Ectodermal cell (in vitro differentiated cells): Measurements from ENCODE around the gene ISM1.

Experiments
- H3K27ac ChIP-seq: 2 replicates; pipeline ENCODE4 v1.7.0; 2013; ENCODE audit warnings: mild to moderate bottlenecking, low read depth, low read length; ENCODE audit not compliant: insufficient read depth, poor library complexity, severe bottlenecking
- H3K27me3 ChIP-seq: 2 replicates; pipeline ENCODE4 v1.7.0; 2013; ENCODE audit warnings: mild to moderate bottlenecking, low read length; ENCODE audit not compliant: insufficient read depth, control insufficient read depth, poor library complexity, severe bottlenecking
- H3K36me3 ChIP-seq: one replicate; pipeline ENCODE4 v1.7.0; 2013; ENCODE audit warnings: low read length; ENCODE audit not compliant: control insufficient read depth, insufficient read depth
- H3K4me1 ChIP-seq: one replicate; pipeline ENCODE4 v1.7.0; 2013; ENCODE audit warnings: low read length; ENCODE audit not compliant: control insufficient read depth, insufficient read depth
- H3K4me3 ChIP-seq: 2 replicates; pipeline ENCODE4 v1.7.0; 2013; ENCODE audit warnings: low read depth, low read length, control low read depth; ENCODE audit not compliant: insufficient read depth
- H3K9me3 ChIP-seq: 2 replicates; pipeline ENCODE4 v1.7.0; 2013; ENCODE audit warnings: mild to moderate bottlenecking, low read length, moderate library complexity; ENCODE audit not compliant: control insufficient read depth
- WGBS, 2 experiments: methylation state at CpG; one replicate each; pipeline ENCODE4 v1.1.7; 2013; ENCODE audit warnings: missing lambda C conversion rate in 2 of 2; 5-methylcytosine and 5-hydroxymethylcytosine counted together

Gene ISM1

DNA sequence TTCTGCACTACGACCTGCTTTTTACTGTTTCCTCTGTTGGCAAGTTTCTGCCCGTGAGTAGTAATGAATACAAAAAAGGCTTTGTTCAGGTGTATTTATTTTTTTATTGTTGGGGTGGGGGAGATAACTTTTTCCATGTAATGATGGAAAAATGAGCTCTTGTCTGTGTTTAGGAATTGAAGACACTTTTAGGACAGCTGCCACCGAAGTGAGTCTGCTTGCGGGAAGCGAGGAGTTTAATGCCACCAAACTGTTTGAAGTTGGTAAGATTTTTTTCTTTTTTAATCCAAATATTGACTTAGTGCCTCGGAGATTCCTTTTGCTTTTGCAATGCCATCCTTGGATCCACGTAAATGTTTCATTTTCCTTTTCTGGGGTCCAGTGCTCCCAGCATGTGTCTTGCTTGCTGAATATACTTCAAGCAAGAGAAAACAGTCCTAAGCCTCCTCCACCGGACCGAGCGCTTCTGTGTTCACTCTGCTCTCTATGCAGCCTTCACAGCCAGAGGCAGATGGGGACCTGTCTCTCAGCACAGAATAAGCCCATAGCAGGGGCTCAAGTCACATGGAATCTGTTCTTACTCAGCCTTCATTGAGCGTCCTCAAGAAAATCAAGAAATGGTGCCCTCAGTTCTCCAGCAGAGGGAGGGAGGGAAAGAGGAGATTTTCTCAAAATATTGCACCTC lies 71.3 kb downstream of the ISM1 start:
- no peak overlapping the region for H3K4me3 ChIP-seq
- no peaks in the 10 kb centered on the region for H3K9me3 ChIP-seq
- H3K4me1 ChIP-seq: no peaks in the 10 kb centered on the region
- H3K27ac ChIP-seq: no peak overlapping the region
- 94% methylated on average over 11 of the region's 11 CpGs for WGBS, 2 experiments
- no peaks in the 10 kb centered on the region for H3K36me3 ChIP-seq
- H3K27me3 ChIP-seq: no peaks in the 10 kb centered on the region

DNA sequence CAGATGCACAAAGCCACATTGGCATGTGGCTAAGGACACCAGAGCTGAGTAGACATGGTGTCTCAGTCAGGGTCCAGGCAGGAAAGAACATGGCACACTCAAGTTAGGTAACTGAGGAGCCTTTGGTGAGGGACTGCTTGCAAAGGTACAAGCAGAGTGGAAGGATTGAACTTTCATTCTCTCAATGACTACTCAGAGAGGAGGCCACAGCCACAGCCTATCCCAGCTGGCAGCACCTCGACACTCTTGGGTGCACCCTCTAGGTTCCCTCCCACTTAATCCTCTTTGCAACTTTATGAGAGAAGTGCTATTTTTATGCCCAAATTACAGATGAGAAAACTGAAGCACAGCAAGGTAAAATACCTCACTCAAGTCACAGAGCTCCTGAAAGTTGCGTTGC lies 73.4 kb downstream of the ISM1 start:
- no peak overlapping the region for H3K27ac ChIP-seq
- no peaks in the 10 kb centered on the region for H3K9me3 ChIP-seq

GRCh38 chr20:13295637-13296036 lies 74.6 kb downstream of the ISM1 start:
- Histone ChIP-seq H3K36me3 (no peaks in the 10 kb centered on the region), H3K4me1 (no peaks in the 10 kb centered on the region), H3K4me3 (no peak overlapping the region), H3K27ac (no peak overlapping the region), H3K9me3 (no peaks in the 10 kb centered on the region), H3K27me3 (no peaks in the 10 kb centered on the region)
- WGBS, 2 experiments: 87 to 88% methylated on average over 8 of the region's 8 CpGs

More for the DNA sequence above, 73.4 kb downstream of the ISM1 start:
- no peaks in the 10 kb centered on the region for H3K4me1 ChIP-seq
- 95 to 96% methylated on average over 2 of the region's 2 CpGs for WGBS, 2 experiments
- no peaks in the 10 kb centered on the region for H3K27me3 ChIP-seq
- H3K36me3 ChIP-seq: no peaks in the 10 kb centered on the region
- H3K4me3 ChIP-seq: no peak overlapping the region

DNA sequence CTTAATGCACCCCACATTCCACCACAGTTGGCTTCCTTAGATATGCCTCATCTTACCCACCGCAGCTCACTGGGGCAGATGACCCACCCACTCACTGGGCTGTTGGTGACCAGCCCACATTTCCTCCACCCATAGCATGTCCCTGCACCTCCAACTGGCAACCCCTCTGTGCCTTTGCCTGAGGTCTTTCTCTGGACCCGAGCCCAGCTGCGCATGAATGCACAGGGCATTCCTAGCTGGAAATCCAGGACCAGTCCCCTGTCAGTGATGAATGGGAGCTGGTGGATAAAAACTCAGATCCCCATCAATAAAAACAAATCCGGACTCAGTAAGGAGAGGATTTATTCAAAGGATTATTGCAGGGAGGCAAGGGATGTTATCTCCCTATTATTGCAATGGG lies 75.0 kb downstream of the ISM1 start:
- Histone ChIP-seq H3K36me3 (no peaks in the 10 kb centered on the region), H3K27ac (no peak overlapping the region), H3K27me3 (no peaks in the 10 kb centered on the region), H3K9me3 (no peaks in the 10 kb centered on the region), H3K4me3 (no peak overlapping the region), H3K4me1 (no peaks in the 10 kb centered on the region)
- 92 to 93% methylated on average over 4 of the region's 4 CpGs for WGBS, 2 experiments

GRCh38 chr20:13297147-13297899 lies 76.2 kb downstream of the ISM1 start:
- no peak overlapping the region for H3K27ac ChIP-seq
- no peaks in the 10 kb centered on the region for H3K36me3 ChIP-seq
- no peaks in the 10 kb centered on the region for H3K27me3 ChIP-seq
- WGBS, 2 experiments: 87 to 92% methylated on average over 5 of the region's 5 CpGs
- H3K4me1 ChIP-seq: no peaks in the 10 kb centered on the region
- H3K9me3 ChIP-seq: no peaks in the 10 kb centered on the region
- H3K4me3 ChIP-seq: no peak overlapping the region

- Histone ChIP-seq H3K4me1 (no peaks in the 10 kb centered on the region), H3K4me3 (no peak overlapping the region)
- 95% methylated on average over 29 of the region's 29 CpGs for WGBS, 2 experiments
These were observed 77.8 kb downstream of the ISM1 start for GRCh38 chr20:13298692-13299373.

DNA sequence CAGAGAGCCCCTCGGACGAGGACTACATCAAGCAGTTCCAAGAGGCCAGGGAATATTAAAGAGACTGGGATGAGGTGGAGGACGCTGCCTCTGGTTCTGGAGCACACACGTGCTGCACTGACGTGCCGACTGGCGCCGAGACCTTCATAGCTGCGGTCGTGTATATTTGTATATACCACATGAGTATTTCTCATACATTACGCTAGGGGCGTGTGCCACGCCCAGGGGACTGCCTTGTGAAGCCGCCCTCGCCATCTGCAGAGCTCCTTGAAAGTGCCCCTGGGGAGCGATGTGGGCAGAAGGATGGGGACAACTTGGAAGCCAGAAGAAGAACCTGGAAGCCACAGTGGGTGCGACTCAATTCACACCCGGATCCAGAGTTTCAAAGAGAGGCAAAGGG lies 78.3 kb downstream of the ISM1 start:
- H3K27me3 ChIP-seq: no peaks in the 10 kb centered on the region
- no peak overlapping the region for H3K27ac ChIP-seq
- H3K4me1 ChIP-seq: no peaks in the 10 kb centered on the region
- H3K4me3 ChIP-seq: no peak overlapping the region
- no peaks in the 10 kb centered on the region for H3K9me3 ChIP-seq
- H3K36me3 ChIP-seq: no peaks in the 10 kb centered on the region
- 93 to 98% methylated on average over 18 of the region's 18 CpGs for WGBS, 2 experiments

More at GRCh38 chr20:13298692-13299373, 77.8 kb downstream of the ISM1 start:
- no peak overlapping the region for H3K27ac ChIP-seq
- no peaks in the 10 kb centered on the region for H3K9me3 ChIP-seq
- no peaks in the 10 kb centered on the region for H3K27me3 ChIP-seq
- H3K36me3 ChIP-seq: no peaks in the 10 kb centered on the region

DNA sequence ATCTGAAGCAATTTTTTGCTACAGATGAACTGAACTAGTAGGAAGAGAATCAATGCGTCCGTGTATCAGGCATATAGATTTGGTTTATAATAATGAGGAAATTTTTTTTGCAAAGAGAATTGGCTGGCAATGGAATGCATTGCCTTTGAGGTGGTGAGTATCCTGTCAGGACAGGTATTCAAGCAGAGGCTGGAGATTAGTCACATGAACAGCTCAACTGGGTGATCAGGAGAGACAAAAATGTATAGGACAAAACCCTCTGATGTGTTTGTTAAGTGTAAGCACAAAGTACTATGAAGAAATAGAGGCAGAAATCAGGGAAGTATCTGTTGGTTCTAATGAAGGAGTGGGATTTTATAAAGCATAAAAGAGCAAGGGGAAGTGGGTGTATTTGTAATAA lies 80.5 kb downstream of the ISM1 start:
- Histone ChIP-seq H3K4me3 (no peak overlapping the region), H3K4me1 (no peaks in the 10 kb centered on the region), H3K27me3 (no peaks in the 10 kb centered on the region), H3K9me3 (no peaks in the 10 kb centered on the region), H3K36me3 (no peaks in the 10 kb centered on the region), H3K27ac (no peak overlapping the region)
- WGBS, 2 experiments: 91 to 99% methylated on average over 2 of the region's 2 CpGs

- H3K4me1 ChIP-seq: no peaks in the 10 kb centered on the region
- no peaks in the 10 kb centered on the region for H3K27me3 ChIP-seq
- H3K9me3 ChIP-seq: no peaks in the 10 kb centered on the region
- H3K36me3 ChIP-seq: no peaks in the 10 kb centered on the region
- no peak overlapping the region for H3K27ac ChIP-seq
- 79 to 82% methylated on average over 9 of the region's 9 CpGs for WGBS, 2 experiments
- no peak overlapping the region for H3K4me3 ChIP-seq
These were observed 81.8 kb downstream of the ISM1 start for GRCh38 chr20:13302647-13303450.
